Thyroid gland (tissue), 4 donors: ENCODE data around the gene DLG2.

Source experiments
- POLR2A ChIP-seq, 2 donors: fragments of 450-650 bp; IDR thresholded peaks; one replicate each; pipeline ENCODE4 v1.6.1; 2017; ENCODE audit warnings: antibody characterized with exemption in 2 of 2, mild to moderate bottlenecking in 2 of 2, moderate library complexity in 1 of 2
- TF ChIP-seq, protein P1 (sequence below), 6 experiments: fragments of 200-600 bp in 3 of 6; fragments of 450-650 bp in 3 of 6; sonication (generic) in 3 of 6; IDR thresholded peaks; one replicate each; pipeline ENCODE4 v1.5.1; 2016 to 2019; ENCODE audit warnings: antibody characterized with exemption in 6 of 6, mild to moderate bottlenecking in 2 of 6, inconsistent platforms in 1 of 6, moderate library complexity in 1 of 6

DNA sequence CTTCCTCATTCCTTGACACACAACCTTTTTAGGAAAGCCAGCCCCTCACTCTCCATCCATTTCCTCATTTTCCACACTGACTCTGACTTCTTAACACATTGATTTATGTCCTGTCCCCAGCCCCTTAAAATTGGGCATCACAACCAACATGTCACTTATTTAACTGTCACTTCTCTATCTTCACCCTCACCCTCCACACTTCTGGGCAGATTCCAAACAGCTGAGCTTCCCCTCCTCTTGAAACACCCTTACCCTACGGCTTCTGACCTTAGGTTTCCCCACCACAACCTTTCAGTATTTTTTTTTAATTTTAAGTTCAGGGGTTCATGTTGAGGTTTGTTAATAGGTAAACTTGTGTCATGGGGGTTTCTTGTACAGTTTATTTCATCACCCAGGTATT is 696.3 kb downstream of the DLG2 start:
- TF ChIP-seq, protein P1, sequence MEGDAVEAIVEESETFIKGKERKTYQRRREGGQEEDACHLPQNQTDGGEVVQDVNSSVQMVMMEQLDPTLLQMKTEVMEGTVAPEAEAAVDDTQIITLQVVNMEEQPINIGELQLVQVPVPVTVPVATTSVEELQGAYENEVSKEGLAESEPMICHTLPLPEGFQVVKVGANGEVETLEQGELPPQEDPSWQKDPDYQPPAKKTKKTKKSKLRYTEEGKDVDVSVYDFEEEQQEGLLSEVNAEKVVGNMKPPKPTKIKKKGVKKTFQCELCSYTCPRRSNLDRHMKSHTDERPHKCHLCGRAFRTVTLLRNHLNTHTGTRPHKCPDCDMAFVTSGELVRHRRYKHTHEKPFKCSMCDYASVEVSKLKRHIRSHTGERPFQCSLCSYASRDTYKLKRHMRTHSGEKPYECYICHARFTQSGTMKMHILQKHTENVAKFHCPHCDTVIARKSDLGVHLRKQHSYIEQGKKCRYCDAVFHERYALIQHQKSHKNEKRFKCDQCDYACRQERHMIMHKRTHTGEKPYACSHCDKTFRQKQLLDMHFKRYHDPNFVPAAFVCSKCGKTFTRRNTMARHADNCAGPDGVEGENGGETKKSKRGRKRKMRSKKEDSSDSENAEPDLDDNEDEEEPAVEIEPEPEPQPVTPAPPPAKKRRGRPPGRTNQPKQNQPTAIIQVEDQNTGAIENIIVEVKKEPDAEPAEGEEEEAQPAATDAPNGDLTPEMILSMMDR (IDR thresholded peaks at IDR 0.05) = no peak
- TF ChIP-seq POLR2A (IDR thresholded peaks at IDR 0.05) = no peak
